KMS-11 (cell line): Measurements from ENCODE around the gene TRAK1.

Source experiments
- H2AFZ ChIP-seq: fragments of 200-600 bp; sonication (generic); 2 replicates; pipeline ENCODE4 v1.6.1; 2016; ENCODE audit warnings: antibody characterized with exemption, mixed run types, low read depth
- H3K27ac ChIP-seq: fragments of 200-600 bp; sonication (generic); 2 replicates; pipeline ENCODE4 v1.6.1; 2016; ENCODE audit warnings: mild to moderate bottlenecking, mixed run types
- H3K27me3 ChIP-seq: fragments of 200-600 bp; sonication (generic); 2 replicates; pipeline ENCODE4 v1.6.1; 2017; ENCODE audit warnings: mild to moderate bottlenecking, low read depth, mixed run types, moderate library complexity; ENCODE audit not compliant: insufficient read depth
- H3K36me3 ChIP-seq: fragments of 200-600 bp; sonication (generic); 2 replicates; pipeline ENCODE4 v1.6.1; 2017; ENCODE audit warnings: mild to moderate bottlenecking, mixed run types; ENCODE audit not compliant: insufficient read depth
- H3K4me1 ChIP-seq: fragments of 200-600 bp; sonication (generic); 2 replicates; pipeline ENCODE4 v1.6.1; 2016; ENCODE audit warnings: mild to moderate bottlenecking, low read depth, mixed run types; ENCODE audit not compliant: poor library complexity, severe bottlenecking
- H3K4me2 ChIP-seq: fragments of 200-600 bp; sonication (generic); 2 replicates; pipeline ENCODE4 v1.7.0; 2016; ENCODE audit warnings: mild to moderate bottlenecking, mixed run types
- H3K4me3 ChIP-seq: fragments of 200-600 bp; sonication (generic); IDR thresholded peaks from 2 replicates; pipeline ENCODE4 v1.6.1; 2017; ENCODE audit warnings: low read depth, low read length, mixed read lengths; ENCODE audit not compliant: insufficient read depth
- H3K79me2 ChIP-seq: fragments of 200-600 bp; sonication (generic); 2 replicates; pipeline ENCODE4 v1.6.1; 2016; ENCODE audit warnings: low read depth, mixed run types; ENCODE audit not compliant: insufficient read depth
- H3K9ac ChIP-seq: fragments of 200-600 bp; sonication (generic); 2 replicates; pipeline ENCODE4 v1.6.1; 2016; ENCODE audit warnings: mild to moderate bottlenecking, mixed run types
- H4K20me1 ChIP-seq: fragments of 200-600 bp; sonication (generic); 2 replicates; pipeline ENCODE4 v1.6.1; 2016; ENCODE audit warnings: mild to moderate bottlenecking, mixed run types; ENCODE audit not compliant: insufficient read depth
- TF ChIP-seq, protein P1 (sequence below): fragments of 200-600 bp; sonication (generic); conservative IDR thresholded peaks from 2 replicates; pipeline ENCODE4 v1.6.1; 2017; ENCODE audit warnings: low read depth, mild to moderate bottlenecking, antibody characterized with exemption, low read length, moderate library complexity, mixed read lengths

TRAK1 gene

GRCh38 chr3:42070524-42070923, 20.6 kb upstream of the TRAK1 start:
- H3K4me3 ChIP-seq: no peak overlapping the region
- no peak overlapping the region for H3K9ac ChIP-seq
- H3K4me1 ChIP-seq: peaks cover 40% of the 10 kb centered on the region
- H3K27ac ChIP-seq: no peak overlapping the region
- no peaks in the 10 kb centered on the region for H3K27me3 ChIP-seq
- H4K20me1 ChIP-seq: no peaks in the 10 kb centered on the region
- no peaks in the 10 kb centered on the region for H3K36me3 ChIP-seq
- H2AFZ ChIP-seq: no peak overlapping the region
- TF ChIP-seq, protein P1, sequence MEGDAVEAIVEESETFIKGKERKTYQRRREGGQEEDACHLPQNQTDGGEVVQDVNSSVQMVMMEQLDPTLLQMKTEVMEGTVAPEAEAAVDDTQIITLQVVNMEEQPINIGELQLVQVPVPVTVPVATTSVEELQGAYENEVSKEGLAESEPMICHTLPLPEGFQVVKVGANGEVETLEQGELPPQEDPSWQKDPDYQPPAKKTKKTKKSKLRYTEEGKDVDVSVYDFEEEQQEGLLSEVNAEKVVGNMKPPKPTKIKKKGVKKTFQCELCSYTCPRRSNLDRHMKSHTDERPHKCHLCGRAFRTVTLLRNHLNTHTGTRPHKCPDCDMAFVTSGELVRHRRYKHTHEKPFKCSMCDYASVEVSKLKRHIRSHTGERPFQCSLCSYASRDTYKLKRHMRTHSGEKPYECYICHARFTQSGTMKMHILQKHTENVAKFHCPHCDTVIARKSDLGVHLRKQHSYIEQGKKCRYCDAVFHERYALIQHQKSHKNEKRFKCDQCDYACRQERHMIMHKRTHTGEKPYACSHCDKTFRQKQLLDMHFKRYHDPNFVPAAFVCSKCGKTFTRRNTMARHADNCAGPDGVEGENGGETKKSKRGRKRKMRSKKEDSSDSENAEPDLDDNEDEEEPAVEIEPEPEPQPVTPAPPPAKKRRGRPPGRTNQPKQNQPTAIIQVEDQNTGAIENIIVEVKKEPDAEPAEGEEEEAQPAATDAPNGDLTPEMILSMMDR: no peak
- H3K4me2 ChIP-seq: no peak overlapping the region
- peaks cover 21% of the 10 kb centered on the region; the same call in 1 of the 2 replicates for H3K79me2 ChIP-seq

DNA sequence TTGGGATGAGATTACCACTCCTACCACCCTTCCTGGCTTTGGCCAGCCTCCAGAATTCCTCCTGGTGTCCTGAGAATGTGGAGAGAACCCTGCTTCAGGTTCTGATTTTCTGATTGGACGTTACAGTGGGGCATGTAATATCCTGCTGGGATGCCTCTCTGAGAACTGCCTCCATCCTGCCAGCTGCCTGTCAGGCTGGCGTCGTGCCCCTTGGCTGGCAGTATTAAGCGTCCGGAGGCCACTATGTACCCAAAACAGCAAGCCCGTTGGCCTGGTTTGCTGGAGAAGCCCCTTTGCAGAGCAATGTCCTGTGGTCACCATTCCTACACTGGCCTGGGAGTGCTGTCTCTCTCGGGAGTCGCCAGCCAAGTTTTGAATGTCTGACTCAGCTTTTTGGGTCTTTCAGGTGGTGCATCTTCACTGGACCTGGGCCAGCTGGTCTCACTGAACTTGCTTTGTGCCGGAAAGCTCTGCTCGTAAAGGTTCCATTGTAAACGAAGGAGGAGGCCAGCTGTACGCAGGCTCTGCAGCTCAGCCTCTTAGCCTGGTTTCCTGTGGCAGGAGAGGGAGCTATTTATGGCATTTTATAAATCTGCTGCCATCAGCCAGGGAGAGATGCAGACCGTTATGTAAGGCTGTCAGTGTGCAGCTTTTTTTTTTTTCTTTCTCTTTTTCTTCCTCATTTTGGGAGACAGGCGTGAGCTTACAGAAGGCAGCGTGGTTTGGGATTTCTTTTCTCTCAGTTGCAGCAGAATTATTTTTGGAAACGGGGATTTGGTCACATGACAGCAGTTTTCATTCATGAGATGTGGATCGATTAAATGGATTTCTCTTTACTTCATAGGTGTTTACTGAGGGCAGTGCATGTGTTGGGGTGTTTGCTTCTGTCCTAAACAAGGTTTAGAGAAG, 19.0 kb upstream of the TRAK1 start:
- Histone ChIP-seq H2AFZ (no peak overlapping the region), H3K4me3 (no peak overlapping the region), H4K20me1 (no peaks in the 10 kb centered on the region), H3K36me3 (no peaks in the 10 kb centered on the region), H3K4me1 (peaks cover 43% of the 10 kb centered on the region), H3K4me2 (peak overlapping the region; percentile 92), H3K27ac (peak overlapping the region; percentile 35; the same call in 1 of the 2 replicates), H3K27me3 (no peaks in the 10 kb centered on the region), H3K79me2 (peaks cover 25% of the 10 kb centered on the region; the same call in 1 of the 2 replicates), H3K9ac (peak overlapping the region; percentile 27; the same call in 1 of the 2 replicates)
- TF ChIP-seq, protein P1: no peak

DNA sequence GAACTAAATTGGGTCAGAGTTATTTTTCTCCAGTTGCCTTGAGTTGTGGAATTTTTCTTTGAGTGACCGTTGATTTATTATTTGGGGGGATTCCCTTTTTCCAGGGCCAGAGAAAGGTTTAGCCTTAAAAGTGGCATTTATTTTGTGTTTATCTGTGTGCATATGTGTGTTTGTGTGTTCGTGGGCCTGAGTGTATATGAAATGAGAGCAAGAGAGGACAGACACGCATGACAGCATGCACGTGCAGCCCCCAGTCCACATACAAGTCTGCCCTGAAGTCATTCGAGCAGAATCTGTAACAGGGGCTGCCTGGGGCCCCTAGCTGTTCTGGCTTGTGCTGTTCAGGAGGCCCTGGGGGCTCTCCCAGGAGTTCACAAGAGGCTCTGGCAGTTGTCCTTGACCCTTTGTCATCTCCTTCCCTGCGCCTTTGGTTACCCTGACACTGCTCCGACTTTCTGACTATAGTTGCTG, 18.3 kb upstream of the TRAK1 start:
- Histone ChIP-seq H4K20me1 (no peaks in the 10 kb centered on the region), H3K79me2 (peaks cover 25% of the 10 kb centered on the region; the same call in 1 of the 2 replicates), H3K27ac (peak overlapping the region; percentile 35; the same call in 1 of the 2 replicates), H3K4me2 (peak overlapping the region; percentile 92), H3K36me3 (no peaks in the 10 kb centered on the region), H3K4me3 (no peak overlapping the region), H2AFZ (no peak overlapping the region), H3K9ac (peak overlapping the region; percentile 27; the same call in 1 of the 2 replicates), H3K27me3 (no peaks in the 10 kb centered on the region), H3K4me1 (peaks cover 43% of the 10 kb centered on the region)
- TF ChIP-seq, protein P1: no peak

DNA sequence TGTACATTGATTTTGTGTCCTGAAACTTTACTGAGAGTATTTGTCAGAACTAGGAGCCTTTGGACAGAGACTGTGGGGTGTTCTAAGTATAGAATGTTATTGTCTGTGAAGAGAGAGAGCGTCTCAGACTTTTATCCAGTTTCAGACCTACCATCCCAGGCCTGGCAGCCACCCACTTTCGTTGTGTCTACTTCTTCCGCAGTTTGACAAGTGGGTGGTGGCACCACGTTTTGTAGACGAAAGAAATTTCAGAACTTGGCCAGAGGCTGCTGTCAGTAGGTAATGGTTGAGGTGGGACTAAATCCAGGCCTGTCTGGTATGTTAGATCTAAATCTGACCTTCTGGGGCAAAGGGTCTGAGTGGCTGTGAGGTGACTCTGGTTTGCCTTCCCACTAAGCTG, 13.4 kb upstream of the TRAK1 start:
- no peaks in the 10 kb centered on the region for H4K20me1 ChIP-seq
- H3K79me2 ChIP-seq: peaks cover 45% of the 10 kb centered on the region; the same call in 1 of the 2 replicates

More for the DNA sequence above, 13.4 kb upstream of the TRAK1 start:
- Histone ChIP-seq H3K4me1 (peaks cover 73% of the 10 kb centered on the region), H2AFZ (no peak overlapping the region), H3K36me3 (no peaks in the 10 kb centered on the region), H3K4me3 (no peak overlapping the region), H3K27ac (peak overlapping the region; percentile 37; the same call in 1 of the 2 replicates), H3K27me3 (no peaks in the 10 kb centered on the region), H3K9ac (no peak overlapping the region), H3K4me2 (peak overlapping the region; percentile 79)
- TF ChIP-seq, protein P1: no peak
